WTC11 (cell line): ENCODE data around the gene C20orf204. TPM values are rescaled to one million over a fixed set of nuclear protein-coding genes. Genes with fewer than 3 reads are reported as not detected.

Source experiments
- ATAC-seq: fragments of 200-7000 bp; cut with Tn5 transposase; 2 replicates; pipeline ENCODE4 v1.10.0; 2021; ENCODE audit warnings: mild to moderate bottlenecking, moderate library complexity
- CTCF ChIA-PET: fragments of 300-600 bp; sonication (Branson Sonifier 250); formaldehyde crosslinking; loops from one replicate; lab custom pipeline; 2021; ENCODE audit warnings: antibody characterized with exemption; lab: Charles Lee
- POLR2A ChIA-PET: fragments of 350-600 bp; sonication (Branson Sonifier 250); formaldehyde crosslinking; loops from one replicate; lab custom pipeline; 2021; ENCODE audit warnings: antibody characterized with exemption; lab: Charles Lee
- DNase-seq: peaks from one replicate; pipeline ENCODE4 v3.0.0; 2021; ENCODE audit warnings: low spot score
- H3K27ac Mint-ChIP-seq: 2 replicates; pipeline ENCODE4 v1.8.0; 2021; ENCODE audit warnings: mixed read lengths
- H3K27me3 Mint-ChIP-seq: 2 replicates; pipeline ENCODE4 v1.8.0; 2021; ENCODE audit warnings: low read depth, mild to moderate bottlenecking, moderate library complexity, mixed read lengths
- H3K36me3 Mint-ChIP-seq: 2 replicates; pipeline ENCODE4 v1.8.0; 2021; ENCODE audit warnings: mixed read lengths
- H3K4me1 Mint-ChIP-seq: 2 replicates; pipeline ENCODE4 v1.8.0; 2022; ENCODE audit warnings: mixed read lengths
- H3K4me3 Mint-ChIP-seq: 2 replicates; pipeline ENCODE4 v1.8.0; 2021; ENCODE audit warnings: mild to moderate bottlenecking, moderate library complexity, mixed read lengths
- H3K9me3 Mint-ChIP-seq: 2 replicates; pipeline ENCODE4 v1.8.0; 2021; ENCODE audit warnings: mixed read lengths
- ATF6 ChIP-seq: sonication (generic); formaldehyde crosslinking; IDR thresholded peaks from 2 replicates; pipeline ENCODE4 v1.8.1; 2023; ENCODE audit warnings: mild to moderate bottlenecking, missing genetic modification reagents
- CBFB ChIP-seq: sonication (generic); formaldehyde crosslinking; IDR thresholded peaks from 2 replicates; pipeline ENCODE4 v1.8.1; 2022; ENCODE audit warnings: mild to moderate bottlenecking, low read depth, missing genetic modification reagents
- CREB1 ChIP-seq: sonication (generic); formaldehyde crosslinking; IDR thresholded peaks from 2 replicates; pipeline ENCODE4 v1.8.0; 2023; ENCODE audit warnings: mild to moderate bottlenecking, missing genetic modification reagents
- CREM ChIP-seq: sonication (generic); formaldehyde crosslinking; IDR thresholded peaks from 2 replicates; pipeline ENCODE4 v1.8.1; 2022; ENCODE audit warnings: mild to moderate bottlenecking, missing genetic modification reagents, moderate library complexity
- CTCF ChIP-seq: fragments of 200-600 bp; IDR thresholded peaks from 2 replicates; pipeline ENCODE4 v1.8.0; 2022; ENCODE audit warnings: antibody characterized with exemption
- E2F1 ChIP-seq: sonication (generic); formaldehyde crosslinking; IDR thresholded peaks from 2 replicates; pipeline ENCODE4 v1.8.0; 2022; ENCODE audit warnings: mild to moderate bottlenecking, missing genetic modification reagents
- ERG ChIP-seq: fragments of 250-450 bp; sonication (Bioruptor Pico); IDR thresholded peaks from 2 replicates; pipeline ENCODE4 v1.8.0; 2021; ENCODE audit warnings: mild to moderate bottlenecking
- GRHL2 ChIP-seq: fragments of 250-450 bp; sonication (Bioruptor Pico); IDR thresholded peaks from 2 replicates; pipeline ENCODE4 v1.8.0; 2022; ENCODE audit warnings: mild to moderate bottlenecking, moderate library complexity; ENCODE audit not compliant: insufficient replicate concordance, severe bottlenecking
- IRF2 ChIP-seq: sonication (generic); formaldehyde crosslinking; IDR thresholded peaks from 2 replicates; pipeline ENCODE4 v1.8.0; 2022; ENCODE audit warnings: low read depth, missing genetic modification reagents, borderline replicate concordance
- KAT7 ChIP-seq: sonication (generic); formaldehyde crosslinking; IDR thresholded peaks from 2 replicates; pipeline ENCODE4 v1.8.1; 2023; ENCODE audit warnings: missing genetic modification reagents, mild to moderate bottlenecking, borderline replicate concordance
- MXD4 ChIP-seq: fragments of 250-450 bp; sonication (Bioruptor Pico); IDR thresholded peaks from 2 replicates; pipeline ENCODE4 v1.8.0; 2021; ENCODE audit warnings: mild to moderate bottlenecking, moderate library complexity, borderline replicate concordance
- NFYB ChIP-seq: sonication (generic); formaldehyde crosslinking; conservative IDR thresholded peaks from 2 replicates; pipeline ENCODE4 v1.8.0; 2022; ENCODE audit warnings: low read depth, missing genetic modification reagents
- NR1H2 ChIP-seq: sonication (generic); formaldehyde crosslinking; IDR thresholded peaks from 2 replicates; pipeline ENCODE4 v1.9.0; 2021; ENCODE audit warnings: mild to moderate bottlenecking, moderate library complexity, missing genetic modification reagents
- NR3C1 ChIP-seq: sonication (generic); formaldehyde crosslinking; conservative IDR thresholded peaks from 2 replicates; pipeline ENCODE4 v1.8.1; 2023; ENCODE audit warnings: low read depth, mild to moderate bottlenecking, missing genetic modification reagents
- TEAD4 ChIP-seq: sonication (generic); formaldehyde crosslinking; IDR thresholded peaks from 2 replicates; pipeline ENCODE4 v1.8.0; 2022; ENCODE audit warnings: mild to moderate bottlenecking, missing genetic modification reagents
- USF1 ChIP-seq: sonication (generic); formaldehyde crosslinking; IDR thresholded peaks from 2 replicates; pipeline ENCODE4 v1.8.0; 2022; ENCODE audit warnings: mild to moderate bottlenecking, missing genetic modification reagents
- ZNF396 ChIP-seq: fragments of 250-450 bp; sonication (Bioruptor Pico); IDR thresholded peaks from 2 replicates; pipeline ENCODE4 v1.8.0; 2021; ENCODE audit warnings: mild to moderate bottlenecking, moderate library complexity, borderline replicate concordance
- ZNF671 ChIP-seq: fragments of 250-450 bp; sonication (Bioruptor Pico); IDR thresholded peaks from 2 replicates; pipeline ENCODE4 v1.8.0; 2021; ENCODE audit warnings: mild to moderate bottlenecking
- total RNA-seq: library from RNA; stranded (reverse); gene quantifications from 3 replicates; pipeline ENCODE4 v1.2.3, GENCODE V29; 2021

The C20orf204 gene
- total RNA-seq, 1 experiment from 2014 or later, result 2.1 TPM

GRCh38 chr20:64027981-64028685, 7.8 kb upstream of the C20orf204 start:
- TF ChIP-seq ZNF671 (CRISPR knock-in tag) (no peak), NFYB (no peak), MXD4 (CRISPR knock-in tag) (no peak), CTCF (no peak), ZNF396 (CRISPR knock-in tag) (no peak), ATF6 (no peak), NR3C1 (CRISPR knock-in tag) (no peak), NR1H2 (CRISPR knock-in tag) (no peak), IRF2 (CRISPR knock-in tag) (no peak), CREB1 (CRISPR knock-in tag) (no peak), CBFB (CRISPR knock-in tag) (no peak), E2F1 (CRISPR knock-in tag) (no peak), GRHL2 (CRISPR knock-in tag) (no peak), ERG (CRISPR knock-in tag) (no peak), USF1 (CRISPR knock-in tag) (no peak), CREM (CRISPR knock-in tag) (no peak), TEAD4 (CRISPR knock-in tag) (no peak), KAT7 (CRISPR knock-in tag) (no peak)
- Mint-ChIP-seq H3K4me3 (no peak overlapping the region), H3K27me3 (no peaks in the 10 kb centered on the region), H3K4me1 (no peaks in the 10 kb centered on the region), H3K9me3 (no peaks in the 10 kb centered on the region), H3K36me3 (peaks cover 58% of the 10 kb centered on the region), H3K27ac (no peak overlapping the region)
- ATAC-seq, result no peak
- POLR2A ChIA-PET, result interaction anchor here (0.6 kb wide), 1 partner anchor 582 kb away, joined by 3 read pairs; no protein-coding TSS in a partner anchor
- CTCF ChIA-PET, result interaction anchor here (0.6 to 3.0 kb wide), 4 partner anchors 10 to 666 kb away, joined by 3 to 11 read pairs (median 3); partner anchors contain the start of gene PRPF6
- DNase-seq, result no peak
